SJSA1 (cell line): Measurements from ENCODE around the gene PLXNC1. TPM values are rescaled to one million over a fixed set of nuclear protein-coding genes. Genes with fewer than 3 reads are reported as not detected.

Experiments used
- DNase-seq, 2 experiments: peaks; one replicate each; pipeline ENCODE4 v3.0.0-alpha.2; 2015 to 2020; ENCODE audit warnings: low spot score in 2 of 2, low read depth in 1 of 2
- H3K27ac ChIP-seq: fragments of 250-450 bp; sonication (Bioruptor Pico); 2 replicates; pipeline ENCODE4 v1.5.1; 2020; ENCODE audit warnings: mild to moderate bottlenecking, moderate library complexity
- H3K27me3 ChIP-seq: fragments of 250-450 bp; sonication (Bioruptor Pico); replicated peaks from 2 replicates; pipeline ENCODE4 v1.5.1; 2020; ENCODE audit warnings: mild to moderate bottlenecking, moderate library complexity
- H3K36me3 ChIP-seq: fragments of 250-450 bp; sonication (Bioruptor Pico); 2 replicates; pipeline ENCODE4 v1.5.1; 2020; ENCODE audit warnings: mild to moderate bottlenecking
- H3K4me1 ChIP-seq: fragments of 250-450 bp; sonication (Bioruptor Pico); replicated peaks from 2 replicates; pipeline ENCODE4 v1.6.1; 2021; ENCODE audit warnings: mild to moderate bottlenecking
- H3K4me3 ChIP-seq: fragments of 250-450 bp; sonication (Bioruptor Pico); 2 replicates; pipeline ENCODE4 v1.5.1; 2020; ENCODE audit warnings: mild to moderate bottlenecking
- H3K9me3 ChIP-seq: fragments of 250-450 bp; sonication (Bioruptor Pico); replicated peaks from 2 replicates; pipeline ENCODE4 v1.5.1; 2020; ENCODE audit warnings: mild to moderate bottlenecking
- total RNA-seq: library from RNA; depleted of rRNA; stranded (reverse); fragments of >200 nt; shearing (Covaris generic); gene quantifications from 2 replicates; pipeline ENCODE4 v1.2.3, GENCODE V29; 2014

PLXNC1 gene
- total RNA-seq, 1 experiment from 2014 or later, result 4.4 TPM

- Histone ChIP-seq H3K4me1 (no peaks in the 10 kb centered on the region), H3K27ac (no peak overlapping the region), H3K4me3 (no peak overlapping the region), H3K36me3 (no peaks in the 10 kb centered on the region), H3K27me3 (peaks cover 25% of the 10 kb centered on the region), H3K9me3 (no peaks in the 10 kb centered on the region)
- DNase-seq, result no peak
These were observed 8.8 kb downstream of the PLXNC1 start for GRCh38 chr12:94157181-94157580.

DNA sequence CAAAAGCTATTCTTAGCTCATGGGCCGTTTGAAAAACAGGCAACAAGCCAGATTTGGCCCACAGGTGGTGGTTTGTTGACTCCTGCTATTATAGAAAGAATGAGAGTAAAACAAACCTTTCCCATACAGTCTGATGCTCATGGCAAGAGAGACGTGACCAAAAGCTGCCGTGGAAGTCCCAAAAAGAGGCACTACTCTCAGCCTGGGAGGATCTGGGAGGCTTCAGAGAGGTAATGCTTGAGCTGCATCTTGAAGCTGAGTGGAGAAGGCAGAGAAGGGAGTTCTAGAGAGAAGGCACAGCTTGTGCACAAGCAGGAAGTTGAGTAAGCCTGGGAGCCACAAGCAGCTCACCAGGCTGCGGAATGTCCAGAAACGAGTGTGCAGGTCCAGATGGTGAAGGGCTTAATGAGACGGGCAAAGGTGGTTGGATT, 9.6 kb downstream of the PLXNC1 start:
- Histone ChIP-seq H3K27ac (no peak overlapping the region), H3K4me1 (no peaks in the 10 kb centered on the region), H3K9me3 (no peaks in the 10 kb centered on the region), H3K27me3 (peaks cover 17% of the 10 kb centered on the region), H3K4me3 (no peak overlapping the region), H3K36me3 (no peaks in the 10 kb centered on the region)
- DNase-seq, result no peak

DNA sequence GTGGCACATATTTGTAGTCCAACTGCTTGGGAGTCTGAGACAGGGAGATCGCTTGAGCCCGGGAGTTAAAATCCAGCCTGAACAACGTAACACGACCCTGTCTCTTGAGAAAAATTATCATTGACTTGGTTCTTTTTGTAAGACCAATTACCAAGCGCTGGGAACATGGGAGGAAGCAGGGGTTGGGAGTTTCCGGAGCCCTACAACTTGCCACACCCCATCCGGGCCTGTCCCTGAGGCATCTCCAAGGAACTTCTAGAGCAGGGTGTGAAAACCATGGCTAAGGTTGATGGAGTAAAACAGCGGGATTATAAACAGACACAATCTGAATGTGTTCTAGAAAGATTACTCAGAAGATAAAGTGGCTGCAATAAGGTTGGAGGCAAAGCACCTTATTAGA, 10.3 kb downstream of the PLXNC1 start:
- H3K27ac ChIP-seq, result no peak overlapping the region
- H3K27me3 ChIP-seq, result peaks cover 12% of the 10 kb centered on the region
- no peaks in the 10 kb centered on the region for H3K4me1 ChIP-seq
- no peak overlapping the region for H3K4me3 ChIP-seq
- H3K36me3 ChIP-seq, result no peaks in the 10 kb centered on the region
- no peak for DNase-seq
- no peaks in the 10 kb centered on the region for H3K9me3 ChIP-seq

DNA sequence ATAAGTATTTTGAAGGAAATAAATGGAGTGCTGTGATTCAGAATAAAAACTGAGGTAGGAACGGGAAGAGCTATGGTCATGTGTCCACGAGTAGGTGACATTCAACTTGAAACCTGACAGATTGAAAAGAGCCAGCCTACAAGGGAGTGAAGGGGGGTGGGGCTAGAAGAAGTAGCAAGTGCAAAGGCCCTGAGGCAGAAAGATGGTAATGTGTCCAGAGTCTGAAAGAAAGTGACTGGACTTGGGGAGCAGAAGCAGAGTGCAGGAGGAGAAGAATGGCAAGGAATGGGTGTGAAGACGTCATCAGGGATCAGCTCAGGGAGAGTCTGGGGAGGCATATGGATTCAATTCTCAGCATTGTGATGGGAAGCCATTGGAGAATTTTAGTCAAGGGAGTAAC, 13.7 kb downstream of the PLXNC1 start:
- 0 out of 2 replicates have a peak, but pooled peaks cover 3% of the 10 kb centered on the region for H3K27me3 ChIP-seq
- no peak overlapping the region for H3K4me3 ChIP-seq
- no peaks in the 10 kb centered on the region for H3K36me3 ChIP-seq
- no peaks in the 10 kb centered on the region for H3K4me1 ChIP-seq
- no peak overlapping the region for H3K27ac ChIP-seq
- no peak for DNase-seq
- H3K9me3 ChIP-seq, result no peaks in the 10 kb centered on the region

- Histone ChIP-seq H3K27me3 (0 out of 2 replicates have a peak, but pooled peaks cover 5% of the 10 kb centered on the region), H3K4me1 (no peaks in the 10 kb centered on the region), H3K36me3 (no peaks in the 10 kb centered on the region), H3K27ac (no peak overlapping the region), H3K4me3 (no peak overlapping the region), H3K9me3 (no peaks in the 10 kb centered on the region)
- no peak for DNase-seq
These were observed 15.5 kb downstream of the PLXNC1 start for GRCh38 chr12:94163850-94164249.

- no peaks in the 10 kb centered on the region for H3K9me3 ChIP-seq
- H3K4me3 ChIP-seq, result no peak overlapping the region
- H3K4me1 ChIP-seq, result no peaks in the 10 kb centered on the region
- no peak for DNase-seq
- H3K27ac ChIP-seq, result no peak overlapping the region
- 0 out of 2 replicates have a peak, but pooled peaks cover 5% of the 10 kb centered on the region for H3K27me3 ChIP-seq
- no peaks in the 10 kb centered on the region for H3K36me3 ChIP-seq
These were observed 16.8 kb downstream of the PLXNC1 start for GRCh38 chr12:94165138-94165537.

GRCh38 chr12:94165670-94166364, 17.4 kb downstream of the PLXNC1 start:
- DNase-seq, result no peak
- no peak overlapping the region for H3K4me3 ChIP-seq
- H3K9me3 ChIP-seq, result no peaks in the 10 kb centered on the region
- 0 out of 2 replicates have a peak, but pooled peaks cover 5% of the 10 kb centered on the region for H3K27me3 ChIP-seq
- H3K36me3 ChIP-seq, result no peaks in the 10 kb centered on the region
- no peak overlapping the region for H3K27ac ChIP-seq
- H3K4me1 ChIP-seq, result no peaks in the 10 kb centered on the region

DNA sequence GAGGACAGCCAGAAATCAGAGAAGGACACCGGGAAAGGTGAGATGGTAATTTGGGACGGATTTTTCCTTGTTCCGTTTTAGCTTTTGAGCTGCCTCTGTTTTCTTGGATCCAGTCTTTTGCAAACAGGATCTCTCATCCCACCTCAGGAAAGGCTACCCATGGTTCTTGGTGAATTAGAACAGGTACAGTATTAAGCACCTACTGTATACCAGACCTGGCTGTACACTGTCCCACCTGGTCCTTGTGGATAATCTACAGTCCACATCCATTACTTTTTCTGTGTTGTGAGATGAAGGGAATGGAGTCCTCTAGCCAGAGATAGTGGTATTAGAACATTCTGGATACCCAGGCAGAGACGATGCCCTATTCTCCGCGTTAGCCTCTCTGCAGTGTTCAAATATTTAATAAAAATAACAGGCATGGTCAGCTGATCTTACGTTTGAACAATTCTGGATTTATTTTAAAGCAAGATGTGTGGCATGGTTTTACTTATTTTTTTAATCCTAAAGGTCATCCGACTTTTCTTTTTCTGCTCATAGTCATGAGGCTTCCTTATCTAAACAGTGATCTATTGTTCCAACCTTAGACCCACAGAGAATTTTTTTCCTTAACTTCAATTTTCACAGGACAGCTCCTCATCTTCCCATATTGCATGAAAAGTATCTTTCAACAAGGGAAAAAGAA, 18.8 kb downstream of the PLXNC1 start:
- Histone ChIP-seq H3K9me3 (no peaks in the 10 kb centered on the region), H3K27ac (no peak overlapping the region), H3K27me3 (peaks cover 5% of the 10 kb centered on the region; the same call in 1 of the 2 replicates), H3K4me1 (no peaks in the 10 kb centered on the region), H3K4me3 (no peak overlapping the region), H3K36me3 (no peaks in the 10 kb centered on the region)
- DNase-seq, result no peak

GRCh38 chr12:94167756-94168416, 19.5 kb downstream of the PLXNC1 start:
- Histone ChIP-seq H3K4me1 (no peaks in the 10 kb centered on the region), H3K27me3 (peaks cover 5% of the 10 kb centered on the region; the same call in 1 of the 2 replicates), H3K36me3 (no peaks in the 10 kb centered on the region), H3K4me3 (no peak overlapping the region), H3K9me3 (no peaks in the 10 kb centered on the region), H3K27ac (no peak overlapping the region)
- no peak for DNase-seq

DNA sequence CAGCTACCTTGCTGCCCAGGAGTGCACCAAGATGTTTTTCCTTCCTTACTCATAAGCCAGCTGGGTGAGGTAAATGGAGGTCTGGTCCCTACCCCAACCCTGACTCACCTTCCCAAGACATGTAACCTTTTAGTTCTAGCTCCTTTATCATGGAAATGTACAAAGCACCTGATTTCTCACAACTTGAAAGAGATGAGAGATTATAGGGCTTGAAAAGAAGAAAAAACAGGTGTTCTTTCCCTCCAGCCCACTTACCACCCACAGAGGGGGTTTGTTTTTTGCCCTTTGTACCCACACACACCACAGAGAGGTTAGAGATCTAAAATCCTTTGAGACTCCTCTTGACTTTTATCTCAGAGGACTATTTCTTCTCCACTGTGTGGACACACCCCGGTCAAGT, 21.1 kb downstream of the PLXNC1 start:
- H3K9me3 ChIP-seq, result no peaks in the 10 kb centered on the region
- H3K4me3 ChIP-seq, result no peak overlapping the region
- no peak for DNase-seq

DNA sequence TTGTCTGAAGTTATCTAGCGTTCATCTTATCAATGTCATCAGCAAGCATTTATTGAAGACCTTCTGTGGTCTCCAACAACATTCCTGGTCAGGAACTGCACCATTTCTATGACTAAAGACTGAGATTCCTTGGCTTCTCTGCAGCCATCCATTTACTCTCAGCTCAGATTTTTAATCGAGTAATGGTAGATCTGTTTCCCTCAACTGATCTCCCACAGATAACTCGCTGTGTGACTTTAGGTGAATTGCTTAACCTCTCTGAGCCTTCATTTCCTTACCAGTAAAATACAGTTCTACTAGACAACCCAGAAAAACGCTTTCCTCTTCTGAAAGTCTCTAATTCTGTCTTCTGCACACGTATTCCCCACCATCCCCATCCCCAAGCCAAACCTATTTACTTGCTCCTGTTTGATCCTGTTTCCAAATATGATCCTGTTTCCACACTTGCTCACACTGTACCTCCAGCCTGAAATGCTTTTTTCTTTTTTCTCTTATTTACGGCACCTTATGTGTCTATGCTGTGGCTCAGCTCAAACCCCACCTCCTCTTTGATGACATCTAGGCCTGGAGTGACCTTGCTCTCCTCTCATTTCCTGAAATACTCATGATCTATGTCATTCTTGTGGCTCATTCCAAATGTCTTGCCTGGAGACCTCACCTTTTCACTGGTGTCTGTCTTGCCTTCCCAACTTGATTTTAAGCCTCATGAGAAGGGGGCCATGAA, 21.8 kb downstream of the PLXNC1 start:
- no peak for DNase-seq
- no peak overlapping the region for H3K4me3 ChIP-seq
- no peaks in the 10 kb centered on the region for H3K9me3 ChIP-seq
- no peak overlapping the region for H3K27ac ChIP-seq
- H3K27me3 ChIP-seq, result peaks cover 5% of the 10 kb centered on the region; the same call in 1 of the 2 replicates
- peaks cover 4% of the 10 kb centered on the region; the same call in 1 of the 2 replicates for H3K4me1 ChIP-seq
- H3K36me3 ChIP-seq, result no peaks in the 10 kb centered on the region

More for the DNA sequence above, 21.1 kb downstream of the PLXNC1 start:
- H3K4me1 ChIP-seq, result peaks cover 4% of the 10 kb centered on the region; the same call in 1 of the 2 replicates
- no peak overlapping the region for H3K27ac ChIP-seq
- peaks cover 5% of the 10 kb centered on the region; the same call in 1 of the 2 replicates for H3K27me3 ChIP-seq
- H3K36me3 ChIP-seq, result no peaks in the 10 kb centered on the region

DNA sequence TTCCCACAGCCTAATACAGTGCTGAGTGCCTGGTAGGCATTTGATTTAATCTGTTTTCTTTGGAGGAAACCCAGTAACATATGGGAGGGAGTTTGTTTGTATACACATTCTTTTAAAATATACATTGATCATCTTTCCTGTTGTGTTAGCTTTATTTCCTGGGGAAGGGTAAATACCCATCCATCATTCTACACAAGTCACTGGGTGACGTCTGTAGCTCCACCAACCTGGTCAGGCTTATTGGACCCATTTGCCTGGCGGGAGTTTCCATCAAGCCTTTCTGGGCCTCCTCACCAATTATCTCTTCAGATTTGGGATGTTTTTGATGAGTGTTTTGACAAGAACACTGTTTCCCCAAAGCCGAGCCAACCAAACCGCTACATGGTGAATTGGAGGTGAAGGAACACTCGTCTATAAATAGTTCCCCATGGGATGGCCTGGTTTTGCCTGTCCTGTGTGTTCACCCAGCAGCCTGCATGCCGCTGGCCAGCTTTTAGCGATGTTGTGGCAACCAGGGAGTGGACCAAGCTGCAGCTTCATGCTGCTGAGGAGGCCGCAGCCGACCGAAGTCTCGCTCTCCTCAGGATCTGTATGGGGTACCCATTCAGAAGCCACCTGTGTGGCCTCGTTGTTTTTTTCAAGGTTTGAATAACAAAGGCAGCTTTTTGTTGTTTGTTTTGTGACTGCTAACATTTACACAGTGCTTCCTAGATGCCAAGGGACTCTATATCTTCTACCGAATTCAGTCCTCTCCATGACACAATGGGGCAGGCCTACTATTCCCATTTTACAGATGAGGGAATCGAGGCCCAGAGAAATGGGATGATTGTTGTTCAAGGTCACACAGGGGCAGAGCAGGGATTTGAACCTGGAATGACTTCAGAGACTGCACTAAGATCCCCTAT, 22.6 kb downstream of the PLXNC1 start:
- no peaks in the 10 kb centered on the region for H3K36me3 ChIP-seq
- peaks cover 8% of the 10 kb centered on the region; the same call in 1 of the 2 replicates for H3K27me3 ChIP-seq
- H3K9me3 ChIP-seq, result no peaks in the 10 kb centered on the region
- no peak for DNase-seq
- H3K4me1 ChIP-seq, result peaks cover 4% of the 10 kb centered on the region; the same call in 1 of the 2 replicates
- H3K4me3 ChIP-seq, result no peak overlapping the region
- H3K27ac ChIP-seq, result no peak overlapping the region

- Histone ChIP-seq H3K36me3 (no peaks in the 10 kb centered on the region), H3K9me3 (no peaks in the 10 kb centered on the region), H3K4me1 (peaks cover 4% of the 10 kb centered on the region; the same call in 1 of the 2 replicates), H3K27ac (no peak overlapping the region), H3K27me3 (peaks cover 8% of the 10 kb centered on the region; the same call in 1 of the 2 replicates), H3K4me3 (no peak overlapping the region)
- no peak for DNase-seq
These were observed 23.2 kb downstream of the PLXNC1 start for GRCh38 chr12:94171595-94171930.
